ENCODE data around the gene SPDYC. TPM values are rescaled to one million over a fixed set of nuclear protein-coding genes. Genes with fewer than 3 reads are reported as not detected.

The SPDYC gene
- total and polyA plus RNA-seq, 2 of the 13 experiments (the other 11 are each of a cell fraction or from before 2014, with no cell fraction given), result 0.15 to 0.33 TPM

DNA sequence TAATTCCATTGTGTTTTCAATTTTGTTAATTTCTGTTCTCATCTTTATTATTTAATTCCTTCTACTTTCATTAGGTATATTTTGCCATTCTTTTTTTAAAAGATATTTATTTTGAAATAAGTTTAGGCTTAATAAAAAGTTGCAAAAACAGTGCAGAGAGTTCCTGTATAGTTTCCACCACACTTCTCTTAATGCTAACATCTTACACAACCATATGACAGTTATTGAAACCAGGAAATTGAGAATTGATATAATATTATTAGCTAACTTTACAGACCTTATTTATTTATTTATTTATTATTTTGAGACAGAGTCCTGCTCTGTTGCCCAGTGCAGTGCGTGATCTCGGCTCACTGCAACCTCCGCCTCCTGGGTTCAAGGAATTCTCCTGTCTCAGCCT lies 13.8 kb upstream of the SPDYC start:
- FAIRE-seq, result no peak
- in situ Hi-C loops (cut with HindIII; ENCODE audit: extremely low pct_ligation_motif_present, low pct_unique_long_range_greater_than_20kb), result no loop called here
- H2AFZ ChIP-seq (ENCODE audit: low read length), result no peak overlapping the region
- no peaks in the 10 kb centered on the region for H3K79me2 ChIP-seq (ENCODE audit: insufficient read depth, low read length)
- H3K36me3 ChIP-seq (replicated peaks in 1 of 2; ENCODE audit: control insufficient read depth in 1 of 2, insufficient read depth in 2 of 2, low read length in 2 of 2), result no peaks in the 10 kb centered on the region
- no peaks in the 10 kb centered on the region for H3K27me3 ChIP-seq (ENCODE audit: control insufficient read depth in 1 of 2, insufficient read depth in 2 of 2, low read length in 2 of 2)
- intact Hi-C loops (cut with micrococcal nuclease; ENCODE audit: unreplicated experiment), result no loop called here
- H3K4me3 ChIP-seq (replicated peaks in 1 of 3; ENCODE audit: insufficient read depth in 1 of 3, low read depth in 2 of 3, low read length in 3 of 3), result no peak overlapping the region
- H3K4me1 ChIP-seq (ENCODE audit: insufficient read depth, low read length), result peaks cover 22% of the 10 kb centered on the region
- H3K9me3 ChIP-seq (ENCODE audit: low read length), result no peaks in the 10 kb centered on the region
- H4K20me1 ChIP-seq (ENCODE audit: insufficient read depth, low read length), result no peaks in the 10 kb centered on the region
- POLR2A ChIA-PET, result interaction anchor here (1.8 kb wide), 1 partner anchor 21 kb away, joined by 8 read pairs; no protein-coding TSS in a partner anchor
- 85% methylated on average over 3 of the region's 3 CpGs for WGBS (ENCODE audit: low lambda C conversion rate)
- no peak overlapping the region for H3K9ac ChIP-seq (ENCODE audit: insufficient read depth, low read depth, low read length)
- BruUV-seq (replicated peaks), result no TSS peak
- H3K27ac ChIP-seq (ENCODE audit: extremely low read length, insufficient read depth, low read length), result no peak overlapping the region
- CTCF ChIA-PET (ENCODE audit: low intra/inter-chr PET ratio, low total read pairs), result no interaction called here
- no peak overlapping the region for H3K4me2 ChIP-seq (ENCODE audit: low read depth, low read length)
- DNase-seq (ENCODE audit: low spot score), result no peak
- TF ChIP-seq BORCS8-MEF2B (CRISPR knock-in tag; IDR thresholded peaks at IDR 0.05), result no peak
- TF ChIP-seq RFXANK (CRISPR knock-in tag; IDR thresholded peaks at IDR 0.05), result no peak
- TF ChIP-seq, protein P1, sequence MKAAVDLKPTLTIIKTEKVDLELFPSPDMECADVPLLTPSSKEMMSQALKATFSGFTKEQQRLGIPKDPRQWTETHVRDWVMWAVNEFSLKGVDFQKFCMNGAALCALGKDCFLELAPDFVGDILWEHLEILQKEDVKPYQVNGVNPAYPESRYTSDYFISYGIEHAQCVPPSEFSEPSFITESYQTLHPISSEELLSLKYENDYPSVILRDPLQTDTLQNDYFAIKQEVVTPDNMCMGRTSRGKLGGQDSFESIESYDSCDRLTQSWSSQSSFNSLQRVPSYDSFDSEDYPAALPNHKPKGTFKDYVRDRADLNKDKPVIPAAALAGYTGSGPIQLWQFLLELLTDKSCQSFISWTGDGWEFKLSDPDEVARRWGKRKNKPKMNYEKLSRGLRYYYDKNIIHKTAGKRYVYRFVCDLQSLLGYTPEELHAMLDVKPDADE (CRISPR knock-in tag; IDR thresholded peaks at IDR 0.05), result no peak
- TF ChIP-seq ZNF335 (CRISPR knock-in tag; IDR thresholded peaks at IDR 0.05), result no peak
- no peak for TF ChIP-seq KDM4B (CRISPR knock-in tag; IDR thresholded peaks at IDR 0.05)
- no peak for TF ChIP-seq NPAS2 (CRISPR knock-in tag; IDR thresholded peaks at IDR 0.05; ENCODE audit: borderline replicate concordance)
- no peak for TF ChIP-seq SNAI1 (CRISPR knock-in tag; IDR thresholded peaks at IDR 0.05; ENCODE audit: borderline replicate concordance)
- TF ChIP-seq, protein P2, sequence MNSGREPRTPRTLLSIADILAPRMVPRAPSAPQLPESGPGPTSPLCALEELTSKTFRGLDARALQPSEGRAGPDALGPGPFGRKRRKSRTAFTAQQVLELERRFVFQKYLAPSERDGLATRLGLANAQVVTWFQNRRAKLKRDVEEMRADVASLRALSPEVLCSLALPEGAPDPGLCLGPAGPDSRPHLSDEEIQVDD (CRISPR knock-in tag; IDR thresholded peaks at IDR 0.05; ENCODE audit: borderline replicate concordance), result no peak
- TF ChIP-seq NR2C2 (CRISPR knock-in tag; IDR thresholded peaks at IDR 0.05; ENCODE audit: borderline replicate concordance), result no peak
- TF ChIP-seq, protein P3, sequence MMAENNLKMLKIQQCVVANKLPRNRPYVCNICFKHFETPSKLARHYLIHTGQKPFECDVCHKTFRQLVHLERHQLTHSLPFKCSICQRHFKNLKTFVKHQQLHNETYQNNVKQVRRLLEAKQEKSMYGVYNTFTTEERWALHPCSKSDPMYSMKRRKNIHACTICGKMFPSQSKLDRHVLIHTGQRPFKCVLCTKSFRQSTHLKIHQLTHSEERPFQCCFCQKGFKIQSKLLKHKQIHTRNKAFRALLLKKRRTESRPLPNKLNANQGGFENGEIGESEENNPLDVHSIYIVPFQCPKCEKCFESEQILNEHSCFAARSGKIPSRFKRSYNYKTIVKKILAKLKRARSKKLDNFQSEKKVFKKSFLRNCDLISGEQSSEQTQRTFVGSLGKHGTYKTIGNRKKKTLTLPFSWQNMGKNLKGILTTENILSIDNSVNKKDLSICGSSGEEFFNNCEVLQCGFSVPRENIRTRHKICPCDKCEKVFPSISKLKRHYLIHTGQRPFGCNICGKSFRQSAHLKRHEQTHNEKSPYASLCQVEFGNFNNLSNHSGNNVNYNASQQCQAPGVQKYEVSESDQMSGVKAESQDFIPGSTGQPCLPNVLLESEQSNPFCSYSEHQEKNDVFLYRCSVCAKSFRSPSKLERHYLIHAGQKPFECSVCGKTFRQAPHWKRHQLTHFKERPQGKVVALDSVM (CRISPR knock-in tag; IDR thresholded peaks at IDR 0.05), result no peak
- TF ChIP-seq ZNF780A (CRISPR knock-in tag; IDR thresholded peaks at IDR 0.05), result no peak
- TF ChIP-seq, protein P4, sequence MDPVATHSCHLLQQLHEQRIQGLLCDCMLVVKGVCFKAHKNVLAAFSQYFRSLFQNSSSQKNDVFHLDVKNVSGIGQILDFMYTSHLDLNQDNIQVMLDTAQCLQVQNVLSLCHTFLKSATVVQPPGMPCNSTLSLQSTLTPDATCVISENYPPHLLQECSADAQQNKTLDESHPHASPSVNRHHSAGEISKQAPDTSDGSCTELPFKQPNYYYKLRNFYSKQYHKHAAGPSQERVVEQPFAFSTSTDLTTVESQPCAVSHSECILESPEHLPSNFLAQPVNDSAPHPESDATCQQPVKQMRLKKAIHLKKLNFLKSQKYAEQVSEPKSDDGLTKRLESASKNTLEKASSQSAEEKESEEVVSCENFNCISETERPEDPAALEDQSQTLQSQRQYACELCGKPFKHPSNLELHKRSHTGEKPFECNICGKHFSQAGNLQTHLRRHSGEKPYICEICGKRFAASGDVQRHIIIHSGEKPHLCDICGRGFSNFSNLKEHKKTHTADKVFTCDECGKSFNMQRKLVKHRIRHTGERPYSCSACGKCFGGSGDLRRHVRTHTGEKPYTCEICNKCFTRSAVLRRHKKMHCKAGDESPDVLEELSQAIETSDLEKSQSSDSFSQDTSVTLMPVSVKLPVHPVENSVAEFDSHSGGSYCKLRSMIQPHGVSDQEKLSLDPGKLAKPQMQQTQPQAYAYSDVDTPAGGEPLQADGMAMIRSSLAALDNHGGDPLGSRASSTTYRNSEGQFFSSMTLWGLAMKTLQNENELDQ (CRISPR knock-in tag; IDR thresholded peaks at IDR 0.05; ENCODE audit: borderline replicate concordance), result no peak
- ATAC-seq, result no peak

Data from HepG2 (cell line).